ENCODE results near the gene PSMG4.

The PSMG4 gene, protein sequence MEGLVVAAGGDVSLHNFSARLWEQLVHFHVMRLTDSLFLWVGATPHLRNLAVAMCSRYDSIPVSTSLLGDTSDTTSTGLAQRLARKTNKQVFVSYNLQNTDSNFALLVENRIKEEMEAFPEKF

DNA sequence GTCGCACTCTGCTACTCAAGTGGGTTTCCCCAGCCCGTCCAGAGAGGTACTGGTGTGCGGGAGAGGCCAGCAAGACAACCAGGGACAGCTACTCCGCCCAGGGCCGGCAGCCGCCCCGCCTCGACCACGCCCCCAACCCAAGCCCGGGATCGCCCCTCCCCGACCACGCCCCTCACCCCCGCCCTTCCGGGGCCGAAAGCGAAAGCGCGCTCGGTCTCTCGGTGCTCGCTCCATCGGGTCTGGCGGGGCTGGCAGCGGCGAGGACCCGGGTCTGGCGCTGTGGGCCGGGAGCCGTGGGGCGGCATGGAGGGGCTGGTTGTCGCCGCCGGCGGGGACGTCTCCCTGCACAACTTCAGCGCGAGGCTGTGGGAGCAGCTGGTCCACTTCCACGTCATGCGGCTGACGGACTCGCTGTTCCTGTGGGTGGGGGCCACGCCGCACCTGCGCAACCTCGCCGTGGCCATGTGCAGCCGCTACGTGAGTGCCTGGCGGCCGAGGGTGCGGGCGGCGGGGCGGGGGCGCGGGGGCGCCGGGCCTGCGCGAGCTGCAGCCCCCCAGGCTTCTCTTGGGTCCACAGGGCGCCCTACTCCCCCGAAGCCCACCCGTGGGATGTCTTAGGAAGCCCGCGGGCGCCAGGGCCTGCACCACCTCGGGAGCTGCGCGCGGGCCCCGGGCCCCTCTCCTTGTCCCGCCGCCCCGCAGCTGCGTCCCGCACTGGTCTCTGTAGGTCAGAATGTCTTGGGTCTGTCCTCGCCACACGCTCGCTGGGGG, at the start of gene PSMG4:
PSMG4 (plus strand) TSS at position 228 of the 771 bp plus-strand sequence; CDS start at position 304, 76 bp downstream.
- peak; percentile 93 to 96 for DNase-seq

DNA sequence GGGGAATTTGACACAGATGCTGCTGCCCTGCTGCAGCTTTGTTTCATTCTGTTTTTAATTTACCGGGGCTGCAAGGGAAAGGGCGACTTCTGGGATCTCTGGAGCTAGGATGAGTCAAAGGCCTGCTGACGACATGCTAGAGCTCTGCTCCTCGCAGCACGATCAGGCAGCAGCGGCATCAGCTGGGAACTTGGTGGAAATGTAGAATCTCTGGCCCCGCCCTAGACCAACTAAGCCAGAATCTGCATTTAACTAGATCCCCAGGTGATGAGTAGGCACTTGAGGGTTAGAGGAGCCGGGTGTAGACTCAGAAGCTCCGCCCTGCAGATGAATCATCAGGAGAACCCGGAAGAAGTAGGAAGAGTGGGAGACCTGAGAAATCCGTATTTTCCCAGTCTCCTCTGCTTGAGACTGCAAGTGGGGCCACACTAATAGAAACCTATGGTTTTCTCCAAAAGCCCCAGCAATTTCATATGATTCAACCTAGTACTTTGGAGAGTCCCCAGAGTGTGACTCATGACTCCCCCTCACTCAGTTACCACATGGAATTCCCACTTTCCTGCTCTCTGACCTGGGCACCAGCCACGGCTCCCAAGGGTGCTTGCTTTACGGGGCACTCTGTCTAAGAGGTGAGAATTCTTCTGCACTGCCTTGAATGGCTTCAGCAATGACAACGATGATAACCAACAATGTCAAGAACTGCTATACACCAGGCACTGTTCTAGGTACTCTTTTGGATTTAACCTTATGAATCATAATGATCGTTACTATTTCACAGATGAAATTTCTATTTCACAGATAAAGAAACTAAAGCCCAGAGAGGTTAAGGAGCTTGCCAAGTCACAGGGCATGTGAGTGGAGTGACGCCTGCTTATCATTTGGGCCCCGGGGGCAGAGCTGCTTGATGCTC, 49.4 kb upstream of the PSMG4 start:
- DNase-seq: peak; percentile 47 to 58

DNA sequence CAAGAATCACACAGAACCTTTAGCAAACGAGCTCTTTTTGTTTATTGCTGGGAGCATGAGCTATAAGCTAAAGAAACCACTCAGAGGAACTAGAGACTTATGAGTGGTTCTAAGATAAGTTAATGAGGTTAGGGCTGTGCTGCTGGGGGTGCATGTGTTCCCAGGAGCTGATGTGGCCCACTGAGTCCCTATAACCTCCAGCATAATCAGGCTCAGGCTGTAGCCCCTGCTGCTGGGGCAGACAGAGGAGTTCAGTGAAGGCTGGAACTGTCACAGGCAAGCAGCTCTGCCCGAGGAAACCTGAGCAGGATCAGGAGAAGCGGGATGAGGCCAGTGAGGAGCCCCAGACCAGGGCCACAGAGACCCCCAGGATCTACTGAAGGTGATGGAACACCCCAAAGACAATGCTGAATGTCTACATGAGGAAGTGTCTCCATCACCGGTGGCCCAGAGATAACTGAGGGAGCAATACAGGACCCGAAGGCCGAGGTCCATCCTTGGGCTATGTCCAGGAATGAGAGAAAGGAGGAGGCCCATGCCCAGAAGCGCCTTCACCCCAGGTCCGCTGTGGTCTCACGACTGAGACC, 48.6 kb upstream of the PSMG4 start:
- DNase-seq: no peak

DNA sequence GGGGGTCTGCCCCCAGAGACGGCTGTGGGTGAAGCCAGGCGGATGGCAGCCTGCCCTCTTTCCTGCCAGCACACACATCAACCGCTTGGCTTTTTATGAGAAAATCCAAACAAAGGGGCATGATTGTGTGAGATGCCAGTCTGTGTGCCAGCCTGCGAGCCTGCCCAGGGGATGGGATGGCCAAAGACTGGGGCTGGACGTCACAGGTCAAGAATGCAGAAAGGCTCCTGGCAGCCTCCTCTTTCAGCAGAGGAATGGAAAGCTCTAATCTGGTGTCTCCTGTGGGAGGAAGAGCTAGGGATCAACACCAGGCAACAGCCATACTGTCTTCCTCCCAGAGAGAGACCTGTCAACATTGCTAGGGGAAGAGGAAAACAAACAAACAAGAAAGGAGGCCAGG, 47.1 kb upstream of the PSMG4 start:
- DNase-seq: no peak

DNA sequence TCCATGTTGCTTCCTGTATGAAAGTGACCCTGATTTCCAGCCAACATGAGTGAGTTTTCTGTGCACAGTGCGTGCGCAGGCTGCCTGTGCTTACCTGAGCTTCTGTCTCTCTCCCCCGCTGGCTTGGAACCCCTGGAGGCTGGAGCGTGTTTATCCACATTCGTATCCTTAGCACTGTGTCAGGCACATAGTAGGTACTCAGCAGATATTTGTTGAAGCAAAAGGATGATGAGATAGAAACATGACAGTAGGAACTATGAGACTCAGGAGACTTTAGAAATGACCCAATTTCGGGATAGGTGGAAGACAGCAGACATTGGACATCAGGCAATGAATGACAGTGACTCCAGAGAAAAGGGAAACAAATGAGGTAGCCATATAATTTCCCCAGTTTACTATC, 46.5 kb upstream of the PSMG4 start:
- DNase-seq: no peak

DNA sequence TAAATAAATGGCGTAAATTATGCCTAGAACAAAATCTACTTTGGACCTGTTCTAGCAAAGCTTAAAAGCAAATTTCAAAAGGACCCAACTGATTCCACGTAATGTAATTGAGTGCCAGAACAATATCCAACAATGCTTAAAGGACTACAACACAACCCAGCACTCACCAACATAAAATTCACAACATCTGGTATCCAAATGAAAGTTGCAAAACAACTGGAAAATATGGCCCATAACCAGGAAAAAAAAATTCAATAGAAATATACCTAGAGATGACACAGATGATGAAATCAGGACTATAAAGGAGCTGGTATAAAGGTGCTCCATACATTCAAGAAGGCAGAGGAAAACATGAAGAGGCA, 45.4 kb upstream of the PSMG4 start:
- DNase-seq: no peak

DNA sequence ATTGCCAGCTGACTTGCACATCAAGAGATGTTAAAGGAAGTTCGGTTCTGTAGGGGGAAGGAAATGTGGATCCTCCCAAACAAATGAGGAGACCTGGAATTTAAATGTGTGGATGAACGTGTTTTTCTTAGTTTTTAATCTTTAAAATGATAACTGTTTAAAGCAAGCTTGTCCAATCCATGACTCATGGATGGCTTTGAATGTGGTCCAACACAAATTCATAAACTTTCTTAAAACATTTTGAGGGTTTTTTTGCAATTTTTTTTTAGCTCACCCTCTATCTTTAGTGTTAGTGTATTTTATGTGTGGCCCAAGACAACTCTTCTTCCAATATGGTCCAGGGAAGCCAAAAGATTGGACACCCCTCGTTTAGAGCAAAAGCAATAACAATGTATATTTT, 43.8 kb upstream of the PSMG4 start:
- DNase-seq: no peak

DNA sequence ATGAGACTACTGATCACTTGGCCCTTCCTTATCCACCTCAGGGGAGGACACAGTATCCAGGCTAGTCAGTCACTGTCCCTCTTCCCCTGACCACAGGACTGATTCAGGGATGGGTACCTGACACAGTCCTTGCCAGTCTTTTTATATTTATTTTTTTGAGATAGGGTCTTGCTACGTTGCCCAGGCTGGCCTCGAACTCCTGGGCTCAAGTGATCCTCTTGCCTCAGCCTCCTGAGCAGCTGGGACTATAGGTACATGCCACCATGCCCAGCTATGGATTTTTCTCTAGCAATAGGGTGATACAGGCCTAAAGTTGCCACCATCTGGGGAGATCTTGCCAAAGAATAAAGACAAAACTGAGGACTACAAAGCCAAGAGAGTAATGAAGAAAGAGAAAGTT, 41.5 kb upstream of the PSMG4 start:
- DNase-seq: no peak

DNA sequence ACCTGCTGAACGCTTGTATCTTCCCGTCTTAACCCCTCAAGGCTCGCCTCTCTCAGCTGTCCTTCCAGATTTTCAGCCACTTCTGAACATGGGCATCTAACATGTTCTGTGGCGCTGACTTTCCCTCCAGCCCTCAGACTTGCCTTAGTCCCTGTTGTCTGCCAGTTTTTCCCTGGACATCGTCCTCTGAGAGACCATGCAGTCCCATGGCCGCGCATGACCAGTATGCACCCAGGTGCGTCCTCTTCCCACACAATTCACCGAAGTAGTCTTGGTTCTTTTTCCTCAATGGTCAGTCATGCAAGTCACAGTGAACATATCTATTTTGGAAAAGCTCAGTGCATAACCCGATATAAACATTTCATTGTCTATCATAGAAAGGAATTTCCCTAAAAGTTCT, 40.5 kb upstream of the PSMG4 start:
- no peak for DNase-seq

DNA sequence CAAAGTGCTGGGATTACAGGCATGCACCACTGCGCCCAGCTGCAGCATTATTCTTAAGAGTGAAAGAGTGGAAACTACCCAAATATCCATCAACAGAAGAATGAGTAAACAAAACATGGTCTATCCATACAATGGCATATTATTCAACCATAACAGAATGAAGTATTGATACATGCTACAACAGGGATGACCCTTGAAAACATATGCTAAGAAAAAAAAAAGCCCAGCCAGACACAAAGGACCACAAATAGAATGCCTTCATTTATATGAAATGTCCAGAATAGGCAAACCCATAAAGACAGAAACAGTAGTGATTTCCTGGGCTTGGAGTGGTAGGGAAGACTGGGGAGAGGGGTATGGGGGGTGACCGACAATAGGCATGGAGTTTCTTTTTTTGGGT, 38.4 kb upstream of the PSMG4 start:
- no peak for DNase-seq

DNA sequence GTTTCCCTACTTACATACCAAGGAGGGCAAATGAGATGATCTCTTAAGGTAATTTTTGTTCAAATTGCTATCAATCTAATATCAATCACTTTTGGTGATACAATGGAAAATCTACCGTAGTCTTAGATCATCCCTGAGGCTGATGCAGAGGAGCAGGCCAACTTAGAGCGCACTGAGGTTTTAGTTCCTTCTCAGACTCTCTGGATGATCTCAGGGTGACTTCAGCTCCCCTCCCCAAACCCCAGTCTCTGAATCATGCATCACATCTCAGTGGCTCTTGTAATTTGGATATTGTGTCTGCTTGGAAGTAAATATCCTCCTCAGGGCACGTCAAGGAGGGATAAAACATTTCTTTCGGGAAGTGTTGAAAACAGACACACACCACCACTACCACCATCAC, 37.2 kb upstream of the PSMG4 start:
- no peak for DNase-seq

DNA sequence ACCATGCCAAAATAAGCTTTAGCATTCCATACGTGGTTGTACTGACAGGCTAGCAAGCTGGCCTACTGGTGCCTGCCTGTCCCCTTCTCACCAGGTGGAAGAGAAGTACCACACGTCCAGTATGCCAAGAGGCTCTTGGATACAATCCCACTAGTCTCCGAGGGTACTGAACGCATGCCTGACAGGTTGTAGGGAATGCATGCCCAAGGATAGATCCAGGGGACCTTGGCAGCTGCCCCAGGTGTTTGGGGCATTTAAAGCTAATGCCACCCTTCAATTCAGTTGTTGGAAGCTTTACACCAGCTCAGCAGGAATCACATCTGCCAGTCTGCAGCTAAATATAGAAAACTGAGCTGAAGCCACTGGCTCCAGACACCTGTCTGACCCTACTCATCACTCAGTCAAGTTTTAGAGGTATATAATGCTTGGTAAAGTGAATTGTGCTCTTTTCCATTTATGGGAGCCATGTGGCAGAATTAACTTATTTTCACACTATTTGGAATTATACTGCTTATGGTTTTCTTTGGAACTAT, 36.2 kb upstream of the PSMG4 start:
- no peak for DNase-seq

DNA sequence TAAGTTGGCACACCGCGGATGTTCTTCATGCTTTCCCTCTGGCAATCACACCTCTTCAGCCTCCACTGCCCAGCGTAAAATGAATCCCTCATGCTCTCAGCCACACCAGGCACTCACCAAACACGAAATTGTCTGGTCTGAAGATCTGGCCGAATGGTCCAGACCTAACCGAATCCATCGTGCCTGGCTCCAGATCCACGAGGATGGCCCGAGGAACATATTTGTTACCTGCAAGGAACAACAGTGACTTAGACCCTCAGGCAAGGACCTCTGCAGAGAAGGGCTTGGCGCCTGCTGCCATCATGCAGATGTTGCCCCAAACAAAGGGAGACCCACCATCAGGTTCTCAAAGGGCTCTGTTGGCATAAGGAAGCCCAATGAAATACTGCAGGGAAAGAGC, 32.7 kb upstream of the PSMG4 start:
- no peak for DNase-seq

DNA sequence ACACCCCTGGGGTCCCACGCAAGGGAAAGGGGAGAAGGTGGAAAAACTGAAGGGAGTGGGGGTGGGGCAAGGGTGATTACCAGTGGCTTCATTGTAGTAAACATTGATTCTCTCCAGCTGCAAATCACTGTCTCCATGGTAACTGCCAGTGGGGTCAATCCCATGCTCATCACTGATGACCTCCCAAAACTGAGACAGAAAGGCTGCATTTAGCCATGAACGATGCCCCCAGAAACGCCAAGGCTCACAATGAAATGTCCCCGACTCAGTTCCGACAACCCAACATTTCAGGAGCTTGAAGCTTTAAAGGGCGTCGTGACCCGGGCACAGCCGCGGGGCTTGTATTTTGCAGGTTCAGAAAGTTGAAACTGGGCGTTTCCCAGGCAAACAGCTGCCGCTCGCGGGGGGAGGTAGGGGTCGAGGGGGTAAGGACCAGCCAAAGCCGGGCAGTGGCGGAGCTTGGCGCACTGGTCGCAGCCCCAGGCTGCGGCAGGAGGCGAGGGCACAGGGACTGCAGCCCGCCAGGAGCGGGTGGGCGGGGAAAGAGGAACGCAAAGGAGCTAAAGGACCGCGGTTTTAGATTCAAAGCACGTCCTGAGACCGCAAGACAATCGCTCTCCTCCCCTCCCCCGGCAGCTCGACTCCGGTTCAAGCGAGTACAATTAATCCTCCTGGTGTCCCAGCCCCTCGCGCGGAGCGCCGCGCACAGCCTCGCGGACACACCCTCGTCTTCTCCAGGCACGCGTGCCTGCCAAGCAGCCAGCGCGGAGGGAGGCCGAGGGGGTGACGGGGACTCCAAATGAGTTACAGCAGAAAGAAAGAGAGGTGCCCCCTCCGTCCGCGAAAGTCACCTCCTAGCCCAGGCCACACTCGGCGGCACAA, 32.0 kb upstream of the PSMG4 start:
- DNase-seq: peak in 1 of 2 donors; percentile 33

DNA sequence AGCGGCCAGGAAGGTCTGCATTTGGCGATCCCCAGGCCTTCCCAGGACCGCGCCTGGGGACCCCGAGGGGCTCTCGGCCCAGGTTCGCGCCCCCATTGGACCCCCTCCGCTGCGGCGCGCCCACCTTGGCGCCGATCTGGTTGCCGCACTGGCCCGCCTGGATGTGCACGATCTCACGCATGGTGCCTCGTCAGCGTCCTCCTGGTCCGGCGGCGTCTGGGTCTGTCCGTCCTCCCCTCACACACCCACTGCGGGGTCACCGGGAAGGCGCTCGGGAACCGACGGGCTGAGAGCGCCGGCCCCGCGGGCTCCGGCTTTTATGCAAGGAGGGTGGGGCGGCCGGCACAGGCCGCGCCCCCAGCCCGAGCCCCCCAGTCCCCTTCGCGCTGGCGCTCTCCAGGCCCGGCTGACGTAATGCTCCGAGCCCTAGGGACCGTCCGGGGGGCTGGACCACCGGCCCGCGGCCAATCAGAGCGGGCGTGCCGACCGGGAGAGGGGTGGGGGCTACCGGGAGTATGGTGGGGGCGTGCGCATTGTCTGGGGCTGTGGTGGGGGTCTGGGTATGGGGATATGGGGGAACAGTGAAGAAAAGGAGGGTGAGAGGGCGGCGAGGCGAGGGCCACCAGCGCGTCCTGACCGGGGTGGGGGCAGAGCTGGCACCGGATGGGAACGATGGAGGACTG, 31.2 kb upstream of the PSMG4 start, which contains the start of gene TUBB2B:
TUBB2B (minus strand) TSS at position 291 of the 683 bp plus-strand sequence; CDS start at position 181, 110 bp downstream.
- no peak for DNase-seq

DNA sequence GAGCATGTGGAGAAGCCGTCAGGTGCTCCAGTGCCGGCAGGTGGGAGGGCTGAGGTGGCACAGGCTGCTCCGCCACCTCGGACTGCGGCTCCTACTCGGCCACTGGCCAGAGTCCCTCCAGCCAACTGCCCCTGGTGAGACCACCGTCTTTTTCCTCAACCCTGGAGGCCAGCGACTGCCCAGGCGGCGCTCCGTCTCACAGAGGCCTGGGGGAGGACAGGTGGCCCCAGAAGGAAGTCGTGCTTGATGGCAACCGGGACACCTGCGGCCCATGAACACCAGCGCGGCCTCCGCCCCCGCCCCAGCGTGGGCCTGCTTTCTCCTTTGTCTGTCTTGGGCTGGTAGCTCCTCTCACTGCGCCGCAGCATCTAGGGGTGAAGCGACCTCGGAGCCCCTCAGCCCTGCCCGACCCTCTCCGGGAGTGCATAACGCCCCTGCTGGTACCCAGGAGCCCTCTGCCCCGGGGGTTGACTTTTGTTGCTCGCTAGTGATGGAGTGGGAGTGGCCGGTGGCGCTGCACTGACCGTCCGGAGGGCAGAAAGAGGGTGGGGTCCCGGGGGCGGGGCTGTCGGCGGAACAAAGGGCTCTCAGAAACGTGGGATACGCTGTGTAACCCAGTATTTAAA, 30.6 kb upstream of the PSMG4 start:
- DNase-seq: peak; percentile 22 to 35

DNA sequence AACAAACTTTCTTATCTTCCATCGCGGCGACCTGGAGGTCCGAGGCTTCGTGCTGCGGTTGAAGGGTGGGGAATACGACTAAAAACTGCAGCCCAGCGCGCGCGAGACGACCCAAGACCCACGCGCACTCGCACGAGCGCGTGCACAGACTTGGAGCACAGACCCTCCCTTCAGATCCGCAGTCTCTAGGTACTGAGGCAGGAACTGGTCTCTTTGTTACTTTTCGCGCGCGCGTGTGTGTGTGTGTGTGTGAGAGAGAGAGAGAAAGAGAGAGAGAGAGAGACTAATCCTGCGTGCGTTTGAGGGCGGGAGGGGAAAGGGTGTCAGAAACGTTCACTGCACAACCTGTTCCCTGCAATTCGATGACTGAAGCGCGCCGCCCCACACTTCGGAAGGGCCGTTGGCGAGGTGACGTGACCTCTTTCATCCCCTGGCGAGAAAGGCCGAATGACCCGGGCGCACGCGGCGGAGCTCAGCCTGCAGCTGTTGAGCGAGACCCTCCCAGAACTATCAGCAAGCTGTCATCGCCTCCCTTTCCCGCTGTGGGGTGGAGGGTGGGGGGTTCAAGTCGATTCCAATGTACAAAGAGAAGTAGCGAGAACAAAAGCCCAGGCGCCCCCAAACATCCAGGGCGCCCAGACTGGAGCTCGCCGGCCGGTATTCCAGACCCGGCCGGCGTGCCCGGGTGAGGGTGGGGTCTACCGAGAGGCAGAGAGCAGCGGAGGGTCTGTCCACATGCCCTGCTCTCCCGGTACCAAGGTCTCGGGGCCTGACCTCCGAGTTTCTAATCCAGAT, 29.8 kb upstream of the PSMG4 start:
- peak; percentile 39 to 45 for DNase-seq

DNA sequence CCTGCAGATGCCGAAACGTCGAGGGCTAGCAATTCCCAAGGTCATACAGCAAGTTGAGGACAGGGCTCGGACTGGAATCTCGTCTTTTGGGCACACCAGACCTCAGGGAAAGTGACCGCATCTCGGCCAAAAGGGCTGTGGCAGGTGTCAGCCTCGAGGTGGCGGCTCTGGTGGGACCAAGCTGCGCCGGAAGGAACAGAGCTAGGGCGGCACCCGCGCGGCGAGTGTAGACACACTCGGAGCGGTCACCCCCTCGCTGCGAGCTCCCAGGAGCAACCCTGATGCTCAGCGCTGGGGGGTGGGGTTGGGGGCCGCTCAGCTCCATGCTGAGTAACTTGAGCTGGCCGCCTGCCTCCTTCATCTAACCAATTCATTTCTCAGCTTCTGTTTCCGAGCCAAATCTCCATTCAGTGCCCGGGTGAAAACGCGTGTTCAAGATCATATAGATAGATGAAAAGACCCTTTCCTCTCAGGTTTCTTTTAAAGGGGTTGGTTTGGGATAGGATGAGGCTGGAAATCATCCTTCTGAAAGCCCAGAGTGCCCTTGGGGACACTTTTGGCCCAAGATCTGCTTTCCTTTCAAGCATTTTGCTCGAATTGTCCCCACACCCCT, 29.1 kb upstream of the PSMG4 start:
- DNase-seq: no peak

DNA sequence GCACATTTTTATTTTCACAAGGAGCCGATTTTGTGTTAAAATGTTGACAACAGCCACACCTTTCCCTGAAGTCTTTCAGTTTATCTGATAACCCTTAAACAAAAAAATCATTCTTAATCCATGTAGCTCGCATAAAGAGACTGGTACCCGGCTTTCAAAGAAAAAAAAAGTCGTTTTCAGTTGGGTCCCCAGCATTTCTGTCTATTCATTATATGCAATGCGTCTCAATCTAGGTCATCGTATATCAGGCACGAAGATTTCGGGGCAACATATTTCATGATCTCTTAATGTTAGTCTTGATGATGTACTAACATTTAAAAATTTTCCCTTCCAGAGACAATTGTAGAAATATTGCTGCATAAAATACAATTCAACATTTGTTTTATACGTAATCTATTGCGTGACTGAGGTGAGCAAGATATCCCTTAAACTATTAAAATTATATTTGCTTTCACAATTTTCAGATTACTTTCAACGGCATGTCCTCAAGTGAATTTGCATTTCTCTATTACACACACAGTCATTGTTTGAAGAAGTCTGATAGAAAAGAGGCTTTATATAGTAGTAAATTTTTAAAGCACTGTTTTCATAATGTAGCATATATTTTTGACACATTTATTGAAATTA, 28.4 kb upstream of the PSMG4 start:
- no peak for DNase-seq
